T-cell (primary cell): ENCODE measurements around the gene SETD5. TPM values are rescaled to one million over a fixed set of nuclear protein-coding genes. Genes with fewer than 3 reads are reported as not detected.

Experiments used
- ATAC-seq, 4 experiments: fragments of 200-7000 bp in 3 of 4; fragments of 150-1000 bp in 1 of 4; cut with Tn5 transposase; replicated peaks in 1 of 4; 1 replicate in 3 of 4; 2 replicates in 1 of 4; pipeline ENCODE4 v1.10.0; 2021; ENCODE audit warnings: moderate library complexity in 3 of 4, mild to moderate bottlenecking in 2 of 4, moderate number of reproducible peaks in 1 of 4
- CTCF ChIA-PET, 2 donors: fragments of 300-600 bp; sonication (Branson Sonifier 250); formaldehyde crosslinking; loops; one replicate each; lab custom pipeline; 2022; ENCODE audit warnings: antibody characterized with exemption in 2 of 2; lab: Charles Lee
- POLR2A ChIA-PET, 2 donors: fragments of 300-600 bp; sonication (Branson Sonifier 250); formaldehyde crosslinking; loops; one replicate each; lab custom pipeline; 2022; ENCODE audit warnings: antibody characterized with exemption in 2 of 2; lab: Charles Lee
- DNase-seq, 35 experiments: peaks; one replicate each; pipeline versions ENCODE4 v3.0.0 to v3.0.0-alpha.2; 2013 to 2023
- H3K27ac ChIP-seq: one replicate; pipeline ENCODE4 v1.5.1; 2013; ENCODE audit warnings: low read length
- H3K27me3 ChIP-seq, 2 experiments: replicated peaks in 1 of 2; 1 replicate in 1 of 2; 2 replicates in 1 of 2; pipeline versions ENCODE4 v1.6.1 to v1.7.0; 2013; ENCODE audit warnings: low read length in 1 of 2, mixed read lengths in 1 of 2; ENCODE audit not compliant: control insufficient read depth in 2 of 2, insufficient read depth in 2 of 2; ENCODE audit errors: extremely low read depth in 1 of 2
- H3K36me3 ChIP-seq, 2 donors: 1 replicate in 1 of 2; 2 replicates in 1 of 2; pipeline versions ENCODE4 v1.6.1 to v1.7.0; 2013; ENCODE audit warnings: low read length in 1 of 2; ENCODE audit not compliant: control insufficient read depth in 2 of 2, insufficient read depth in 1 of 2; ENCODE audit errors: extremely low read depth in 1 of 2
- H3K4me1 ChIP-seq, 2 experiments: 1 replicate in 1 of 2; 2 replicates in 1 of 2; pipeline versions ENCODE4 v1.6.1 to v1.7.0; 2013; ENCODE audit warnings: low read length in 2 of 2, mixed read lengths in 1 of 2; ENCODE audit not compliant: insufficient read depth in 2 of 2, control insufficient read depth in 1 of 2; ENCODE audit errors: extremely low read depth in 1 of 2
- H3K4me3 ChIP-seq, 2 donors: 1 replicate in 1 of 2; 2 replicates in 1 of 2; pipeline versions ENCODE4 v1.5.1 to v1.7.0; 2013; ENCODE audit warnings: mild to moderate bottlenecking in 2 of 2, low read length in 1 of 2, moderate library complexity in 1 of 2; ENCODE audit not compliant: control insufficient read depth in 1 of 2; ENCODE audit errors: extremely low read depth in 1 of 2
- H3K9me3 ChIP-seq: 2 replicates; pipeline ENCODE4 v1.7.0; 2013
- H3K27ac Mint-ChIP-seq, 2 donors: one replicate each; pipeline ENCODE4 v1.8.0; 2020 to 2021; ENCODE audit warnings: mild to moderate bottlenecking in 2 of 2, mixed read lengths in 2 of 2
- H3K27me3 Mint-ChIP-seq, 2 donors: one replicate each; pipeline ENCODE4 v1.8.0; 2021 to 2022; ENCODE audit warnings: mixed read lengths in 2 of 2
- H3K36me3 Mint-ChIP-seq: one replicate; pipeline ENCODE4 v1.8.0; 2021; ENCODE audit warnings: mixed read lengths
- H3K4me1 Mint-ChIP-seq, 3 donors: one replicate each; pipeline ENCODE4 v1.8.0; 2020 to 2022; ENCODE audit warnings: mixed read lengths in 3 of 3, mild to moderate bottlenecking in 1 of 3
- H3K4me3 Mint-ChIP-seq, 3 donors: one replicate each; pipeline ENCODE4 v1.8.0; 2020 to 2022; ENCODE audit warnings: mild to moderate bottlenecking in 3 of 3, mixed read lengths in 3 of 3, moderate library complexity in 3 of 3
- H3K9me3 Mint-ChIP-seq, 3 donors: one replicate each; pipeline ENCODE4 v1.8.0; 2020 to 2022; ENCODE audit warnings: mixed read lengths in 3 of 3
- WGBS: methylation state at CpG from one replicate; pipeline ENCODE4 v1.1.5; 2013; ENCODE audit warnings: missing lambda C conversion rate; ENCODE audit not compliant: insufficient coverage; 5-methylcytosine and 5-hydroxymethylcytosine counted together
- total RNA-seq, 35 experiments: library from RNA in 6 of 35; stranded (reverse) in 6 of 35; fragments of 120-200 nt in 1 of 35; gene quantifications; one replicate each; pipeline versions ENCODE4 v1.2.1 to v1.2.4 and lab custom pipeline; 2013 to 2026

Gene SETD5
- total RNA-seq, 5 donors from 2014 or later (not counting 1 experiment from before 2014, with no cell fraction given) = 119 to 131 (median 125) TPM

DNA sequence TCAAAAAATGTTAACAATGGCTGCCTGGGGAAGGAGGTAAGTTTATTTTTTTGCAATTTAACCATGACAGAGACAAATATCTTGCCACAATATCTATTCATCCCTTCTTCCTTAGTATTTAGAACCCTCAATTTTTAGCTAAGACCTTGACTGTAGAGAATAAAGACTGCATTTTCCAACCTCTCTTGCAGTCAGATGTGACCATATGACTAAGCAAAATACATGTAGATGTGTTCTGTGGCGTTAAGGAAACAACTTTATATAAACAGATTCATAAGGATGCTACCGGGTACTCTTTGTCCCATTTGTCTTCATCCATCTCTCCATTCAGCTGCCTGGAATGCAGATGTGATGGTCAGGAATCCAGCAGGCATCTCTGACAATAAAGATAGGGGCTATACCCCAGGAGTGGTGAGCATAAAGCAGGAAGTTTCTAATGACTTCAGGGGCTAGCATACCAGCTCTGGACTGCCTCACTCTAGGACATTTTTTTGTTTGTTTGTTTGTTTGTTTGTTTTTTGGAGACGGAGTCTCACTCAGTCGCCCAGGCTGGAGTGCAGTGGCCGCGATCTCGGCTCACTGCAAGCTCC, 115.1 kb downstream of the SETD5 start:
- Mint-ChIP-seq H3K4me1 (no peaks in the 10 kb centered on the region), H3K27ac (no peak overlapping the region), H3K4me3 (no peak overlapping the region), H3K27me3 (peaks cover 19 to 22% of the 10 kb centered on the region in 2 donors), H3K36me3 (no peaks in the 10 kb centered on the region), H3K9me3 (no peaks in the 10 kb centered on the region)
- Histone ChIP-seq H3K27me3 (peaks cover 5 to 32% of the 10 kb centered on the region in 2 experiments), H3K9me3 (no peaks in the 10 kb centered on the region), H3K4me3 (no peak overlapping the region), H3K4me1 (no peaks in the 10 kb centered on the region), H3K36me3 (no peaks in the 10 kb centered on the region), H3K27ac (no peak overlapping the region)
- CTCF ChIA-PET = no interaction called here
- no peak for ATAC-seq
- 75% methylated on average over 5 of the region's 7 CpGs for WGBS
- POLR2A ChIA-PET = no interaction called here
- DNase-seq = no peak

DNA sequence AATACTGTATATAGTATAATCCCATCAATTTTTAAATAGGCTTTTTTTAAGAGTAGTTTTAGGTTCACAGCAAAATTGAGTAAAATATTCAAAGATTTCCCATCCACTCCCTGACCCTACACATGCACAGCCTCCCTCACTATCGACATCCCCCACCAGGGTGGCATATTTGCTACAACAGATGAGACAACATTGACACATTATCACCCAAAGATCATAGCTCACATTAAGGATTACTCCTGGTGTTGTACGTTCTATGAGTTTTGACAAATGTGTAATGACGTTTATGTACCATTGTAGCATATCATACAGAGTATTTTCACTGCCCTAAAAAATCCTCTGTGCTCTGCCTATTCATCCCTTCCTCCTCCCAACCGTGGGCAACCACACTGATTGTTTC, 116.9 kb downstream of the SETD5 start:
- H3K4me3 ChIP-seq = no peak overlapping the region
- Mint-ChIP-seq H3K4me3 (no peak overlapping the region), H3K27ac (no peak overlapping the region), H3K9me3 (no peaks in the 10 kb centered on the region), H3K27me3 (peaks cover 9 to 15% of the 10 kb centered on the region in 2 donors), H3K36me3 (no peaks in the 10 kb centered on the region), H3K4me1 (no peaks in the 10 kb centered on the region)
- DNase-seq = no peak
- no peaks in the 10 kb centered on the region for H3K36me3 ChIP-seq
- POLR2A ChIA-PET = no interaction called here
- no peaks in the 10 kb centered on the region for H3K9me3 ChIP-seq
- ATAC-seq = no peak
- 40% methylated on average over 1 of the region's 4 CpGs for WGBS
- H3K27ac ChIP-seq = no peak overlapping the region
- CTCF ChIA-PET = no interaction called here
- peaks cover 2 to 15% of the 10 kb centered on the region in 2 experiments for H3K27me3 ChIP-seq
- H3K4me1 ChIP-seq = no peaks in the 10 kb centered on the region

DNA sequence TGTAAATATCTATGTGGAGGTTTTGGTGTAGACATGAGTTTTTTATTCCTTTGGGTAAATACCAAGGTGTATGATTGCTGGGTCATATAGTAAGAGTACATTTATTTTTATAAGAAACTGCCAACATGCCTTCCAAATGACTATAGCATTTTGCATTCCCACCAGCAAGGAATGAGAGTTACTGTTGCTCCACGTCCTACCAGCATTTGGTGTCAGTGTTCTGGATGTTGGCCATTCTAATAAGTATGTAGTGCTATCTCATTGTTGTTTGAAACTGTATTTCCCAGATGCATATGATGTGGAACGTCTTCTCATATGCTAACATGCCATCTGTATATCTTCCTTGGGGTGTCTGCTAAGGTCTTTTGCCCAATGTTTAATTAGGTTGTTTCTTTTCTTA, 117.5 kb downstream of the SETD5 start:
- Histone ChIP-seq H3K36me3 (no peaks in the 10 kb centered on the region), H3K27me3 (peaks cover 0 to 8% of the 10 kb centered on the region in 2 experiments), H3K9me3 (no peaks in the 10 kb centered on the region), H3K4me1 (no peaks in the 10 kb centered on the region), H3K4me3 (no peak overlapping the region), H3K27ac (no peak overlapping the region)
- ChIA-PET CTCF (no interaction called here), POLR2A (no interaction called here)
- Mint-ChIP-seq H3K27ac (no peak overlapping the region), H3K36me3 (no peaks in the 10 kb centered on the region), H3K4me1 (no peaks in the 10 kb centered on the region), H3K4me3 (no peak overlapping the region), H3K9me3 (no peaks in the 10 kb centered on the region), H3K27me3 (peaks cover 12 to 15% of the 10 kb centered on the region in 2 donors)
- ATAC-seq = no peak
- no peak for DNase-seq
- 40% methylated on average over 1 of the region's 2 CpGs for WGBS

DNA sequence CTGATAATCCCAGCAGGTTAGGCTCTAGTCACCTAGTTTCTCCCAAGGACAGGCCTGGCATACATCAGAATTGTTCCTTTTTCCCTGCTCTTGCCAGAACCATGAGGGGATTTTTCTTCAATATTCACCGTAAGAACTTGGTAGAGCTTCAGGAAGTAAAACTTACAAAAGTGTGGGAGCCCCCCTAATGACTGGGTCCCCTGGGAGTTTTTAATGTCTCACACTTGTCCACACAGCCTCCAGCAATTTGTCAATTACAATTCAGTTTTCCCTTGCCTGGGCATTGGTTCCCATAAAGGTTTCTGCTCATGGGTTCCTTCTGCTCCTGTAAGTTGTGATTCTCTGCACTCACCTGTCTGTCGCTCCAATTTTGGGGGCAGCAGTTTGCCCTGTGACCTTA, 127.7 kb downstream of the SETD5 start:
- no peaks in the 10 kb centered on the region for H3K4me1 ChIP-seq
- 100% methylated on average over 1 of the region's 2 CpGs for WGBS
- Mint-ChIP-seq H3K4me3 (no peak overlapping the region), H3K9me3 (peaks cover 0 to 7% (median 0%) of the 10 kb centered on the region in 3 donors), H3K4me1 (no peaks in the 10 kb centered on the region), H3K36me3 (no peaks in the 10 kb centered on the region), H3K27me3 (peaks cover 30 to 37% of the 10 kb centered on the region in 2 donors), H3K27ac (no peak overlapping the region)
- no peaks in the 10 kb centered on the region for H3K36me3 ChIP-seq
- H3K27me3 ChIP-seq = peaks cover 2 to 22% of the 10 kb centered on the region in 2 experiments
- ChIA-PET POLR2A (no interaction called here), CTCF (no interaction called here)
- no peaks in the 10 kb centered on the region for H3K9me3 ChIP-seq
- H3K4me3 ChIP-seq = no peak overlapping the region
- no peak for DNase-seq
- no peak overlapping the region for H3K27ac ChIP-seq
- ATAC-seq = no peak

Other genes with a start within 250 kb of the SETD5 start
- 1 to 10 TPM; 1.4 to 4.4 (median 2.8) TPM for gene SRGAP3, start 148.0 kb upstream of the SETD5 start, total RNA-seq
- gene THUMPD3, start 34.6 kb upstream of the SETD5 start, total RNA-seq = 10 to 100 TPM; 33.3 to 44.4 (median 43.5) TPM
- gene LHFPL4, start 156.2 kb downstream of the SETD5 start, total RNA-seq = not detected